Muscle layer of duodenum (tissue), 2 donors: ENCODE data around the gene VAV2.

ENCODE experiments used
- H3K27ac ChIP-seq: one replicate; pipeline ENCODE4 v1.7.0; 2013; ENCODE audit warnings: mild to moderate bottlenecking, low read length
- H3K27me3 ChIP-seq: one replicate; pipeline ENCODE4 v1.7.0; 2013; ENCODE audit warnings: low read depth, mild to moderate bottlenecking, control low read depth, low read length
- H3K36me3 ChIP-seq, 2 donors: one replicate each; pipeline ENCODE4 v1.7.0; 2013; ENCODE audit warnings: low read length in 2 of 2, control low read depth in 1 of 2, mild to moderate bottlenecking in 1 of 2; ENCODE audit not compliant: insufficient read depth in 2 of 2, control insufficient read depth in 1 of 2
- H3K4me1 ChIP-seq, 2 donors: one replicate each; pipeline ENCODE4 v1.7.0; 2013; ENCODE audit warnings: low read length in 2 of 2, mild to moderate bottlenecking in 2 of 2, control low read depth in 1 of 2, moderate library complexity in 1 of 2; ENCODE audit not compliant: insufficient read depth in 2 of 2, control insufficient read depth in 1 of 2
- H3K4me3 ChIP-seq, 2 donors: one replicate each; pipeline ENCODE4 v1.7.0; 2013; ENCODE audit warnings: low read length in 2 of 2, low read depth in 1 of 2, mild to moderate bottlenecking in 1 of 2
- H3K9me3 ChIP-seq, 2 donors: one replicate each; pipeline ENCODE4 v1.7.0; 2013; ENCODE audit warnings: low read length in 2 of 2, control low read depth in 1 of 2, mild to moderate bottlenecking in 1 of 2; ENCODE audit not compliant: control insufficient read depth in 1 of 2
- donor health status: healthy.

The VAV2 gene

DNA sequence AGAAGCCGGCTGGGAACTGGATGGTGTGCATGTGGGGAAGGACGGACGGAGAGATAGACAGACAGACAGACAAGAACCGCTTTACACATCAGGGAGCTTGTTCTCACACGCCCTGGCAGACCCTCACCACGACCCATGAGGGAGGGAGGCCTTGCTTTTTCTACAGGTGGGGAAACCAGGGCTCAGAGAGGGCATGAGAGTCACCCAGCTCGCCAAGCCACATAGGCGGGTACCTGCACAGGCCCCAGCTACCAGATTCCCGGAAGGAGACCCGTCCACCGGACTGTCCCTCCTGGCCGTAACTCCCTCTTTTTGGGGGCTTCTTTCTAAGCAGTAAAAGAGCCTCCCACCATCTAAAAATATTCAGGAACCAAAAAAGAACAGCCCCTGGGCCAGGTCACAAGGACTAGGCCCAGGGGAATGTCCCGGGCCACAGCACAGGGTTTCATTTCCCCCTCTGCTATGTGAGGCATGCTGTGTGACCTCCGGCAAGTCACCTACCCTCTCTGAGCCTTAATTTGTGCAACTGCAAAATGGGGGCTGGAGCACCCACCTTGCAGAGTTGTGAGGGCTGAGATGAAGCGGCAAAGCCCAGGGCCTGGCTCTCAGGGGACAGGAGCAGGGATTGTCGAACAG is 169.6 kb downstream of the VAV2 start:
- Histone ChIP-seq H3K27me3 (no peaks in the 10 kb centered on the region), H3K36me3 (no peaks in the 10 kb centered on the region), H3K9me3 (no peaks in the 10 kb centered on the region), H3K4me1 (no peaks in the 10 kb centered on the region), H3K4me3 (no peak overlapping the region), H3K27ac (no peak overlapping the region)

DNA sequence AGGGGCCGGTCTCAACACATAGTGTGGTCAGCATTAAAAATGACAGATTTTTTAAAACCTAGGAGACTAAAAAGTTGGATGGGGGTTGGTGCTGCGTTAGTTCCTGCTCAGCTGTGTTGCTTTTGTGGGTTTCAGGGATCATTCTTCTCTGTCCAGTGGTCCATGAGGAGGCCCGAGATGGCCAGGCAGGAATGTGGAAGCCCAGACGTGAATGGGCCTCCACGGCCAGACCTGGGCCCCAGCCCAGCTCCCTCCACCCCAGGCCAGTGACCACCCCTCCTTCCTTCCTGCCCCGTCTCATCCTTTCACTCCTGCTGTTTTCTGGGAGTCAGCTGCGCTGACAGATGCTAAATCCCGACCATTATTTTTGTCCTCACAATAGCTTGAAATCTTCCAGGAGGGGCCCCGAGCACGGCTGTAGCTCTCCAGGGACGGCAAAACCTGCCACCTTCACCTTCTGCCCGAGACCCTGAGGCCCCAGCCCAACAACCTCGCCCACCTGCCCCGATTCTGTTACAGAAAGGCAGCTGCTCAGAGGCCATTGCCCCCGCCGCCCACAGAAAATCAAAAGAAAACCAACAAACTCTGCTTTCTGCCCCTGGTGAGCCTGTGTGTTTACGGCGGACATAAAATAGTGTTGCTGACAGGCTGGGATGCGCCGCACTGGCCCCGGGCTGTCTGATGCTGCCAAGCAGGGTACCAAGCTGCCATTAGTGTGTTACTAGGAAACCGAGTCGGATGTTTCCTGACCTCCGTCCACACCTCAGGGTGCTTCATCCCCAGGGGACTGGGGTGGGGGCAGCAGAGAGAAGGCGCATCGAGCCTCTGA is 170.3 kb downstream of the VAV2 start:
- Histone ChIP-seq H3K9me3 (no peaks in the 10 kb centered on the region), H3K27ac (no peak overlapping the region), H3K4me1 (no peaks in the 10 kb centered on the region), H3K36me3 (no peaks in the 10 kb centered on the region), H3K27me3 (no peaks in the 10 kb centered on the region), H3K4me3 (no peak overlapping the region)

DNA sequence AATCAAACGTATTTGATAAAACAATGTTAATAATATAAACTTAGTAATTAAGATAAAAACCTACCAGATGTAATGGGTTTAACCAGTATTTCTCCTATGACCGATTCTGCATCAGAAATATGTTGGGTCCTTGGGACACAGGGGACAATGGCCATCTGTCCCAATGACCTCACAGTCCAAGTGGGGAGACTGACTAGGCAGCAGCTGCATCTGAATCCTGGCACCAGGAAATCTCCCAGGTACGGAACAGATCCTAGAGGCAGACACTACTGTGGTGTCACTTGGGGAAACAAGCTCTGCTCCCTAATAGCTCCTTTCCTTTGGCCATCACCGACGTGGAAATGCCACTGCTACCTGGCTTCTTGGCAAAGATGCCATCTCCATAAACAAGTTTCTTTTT is 172.2 kb downstream of the VAV2 start:
- no peak overlapping the region for H3K27ac ChIP-seq
- H3K9me3 ChIP-seq: no peaks in the 10 kb centered on the region
- H3K4me1 ChIP-seq: no peaks in the 10 kb centered on the region
- no peak overlapping the region for H3K4me3 ChIP-seq
- no peaks in the 10 kb centered on the region for H3K27me3 ChIP-seq
- H3K36me3 ChIP-seq: no peaks in the 10 kb centered on the region

DNA sequence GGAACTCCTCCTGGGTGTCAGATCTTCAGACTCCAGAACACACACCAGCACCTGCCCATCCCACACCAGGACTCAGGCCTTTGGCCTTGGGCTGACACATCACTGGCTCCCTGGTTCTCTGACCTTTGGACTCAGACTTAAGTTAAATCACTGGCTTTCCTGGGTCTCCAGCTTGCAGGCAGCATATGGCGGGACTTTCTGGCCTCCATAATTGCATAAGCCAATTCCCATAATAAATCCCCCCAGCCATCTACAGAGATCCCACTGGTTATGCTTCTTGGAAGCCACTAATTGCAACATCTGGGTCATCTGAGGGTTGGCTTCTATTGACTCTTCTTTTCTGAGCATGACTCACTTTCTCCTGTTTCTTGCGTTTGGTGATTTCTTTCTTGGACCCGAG is 173.7 kb downstream of the VAV2 start:
- H3K9me3 ChIP-seq: no peaks in the 10 kb centered on the region
- H3K36me3 ChIP-seq: no peaks in the 10 kb centered on the region
- H3K27me3 ChIP-seq: no peaks in the 10 kb centered on the region
- H3K4me1 ChIP-seq: no peaks in the 10 kb centered on the region
- no peak overlapping the region for H3K27ac ChIP-seq
- no peak overlapping the region for H3K4me3 ChIP-seq

DNA sequence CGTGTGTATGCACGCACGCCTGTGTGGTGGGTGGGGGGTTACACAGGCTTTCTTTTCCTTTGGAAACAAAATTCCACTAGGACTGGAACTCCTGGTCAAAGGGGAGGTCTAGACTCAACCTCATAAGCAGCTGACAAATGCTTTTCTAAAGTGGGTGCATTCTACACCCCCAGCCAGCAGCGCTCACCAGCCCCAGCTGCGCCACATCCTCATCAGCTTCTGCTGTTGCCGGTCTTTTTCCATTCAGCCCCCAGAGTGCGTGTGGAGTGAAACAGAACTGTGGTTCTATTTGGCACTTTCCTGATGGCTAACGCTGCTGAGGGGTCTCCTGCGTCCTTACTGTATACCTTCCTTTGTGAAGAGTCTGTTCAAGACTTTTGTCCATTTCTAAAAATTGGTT is 176.3 kb downstream of the VAV2 start:
- no peaks in the 10 kb centered on the region for H3K36me3 ChIP-seq
- H3K27ac ChIP-seq: no peak overlapping the region
- no peak overlapping the region for H3K4me3 ChIP-seq
- no peaks in the 10 kb centered on the region for H3K9me3 ChIP-seq
- H3K27me3 ChIP-seq: no peaks in the 10 kb centered on the region
- H3K4me1 ChIP-seq: no peaks in the 10 kb centered on the region

DNA sequence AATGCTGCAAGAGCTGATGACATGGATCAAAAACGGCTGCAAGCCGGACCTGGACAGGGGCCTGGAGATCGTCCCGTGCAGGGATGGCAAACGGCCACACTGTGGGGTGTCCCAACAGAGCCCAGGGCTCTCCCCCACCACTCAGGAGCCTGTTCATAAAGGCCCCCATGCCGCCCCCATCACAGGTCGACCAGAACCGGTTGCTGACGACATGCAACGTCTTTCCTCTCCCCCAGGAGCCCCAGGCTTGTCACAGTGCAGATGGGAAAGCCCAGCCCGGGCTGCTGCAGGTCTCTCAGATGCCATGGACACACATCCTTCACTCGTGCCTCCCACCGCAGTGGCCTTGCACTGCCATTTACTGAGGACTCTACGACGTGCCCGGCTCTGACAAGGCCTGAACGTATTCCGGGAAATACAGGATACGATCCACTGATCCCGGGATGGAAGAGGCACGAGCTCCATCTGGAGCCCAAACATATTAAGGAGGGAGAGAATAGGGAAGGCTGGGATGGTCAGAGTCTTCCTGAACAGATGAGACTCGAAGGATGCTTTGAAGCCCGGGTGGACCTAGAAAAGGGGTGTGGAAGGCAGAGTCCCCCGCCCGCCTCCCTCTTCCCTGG is 177.4 kb downstream of the VAV2 start:
- H3K27me3 ChIP-seq: no peaks in the 10 kb centered on the region
- no peaks in the 10 kb centered on the region for H3K4me1 ChIP-seq
- no peaks in the 10 kb centered on the region for H3K9me3 ChIP-seq
- no peak overlapping the region for H3K27ac ChIP-seq
- no peaks in the 10 kb centered on the region for H3K36me3 ChIP-seq
- H3K4me3 ChIP-seq: no peak overlapping the region

DNA sequence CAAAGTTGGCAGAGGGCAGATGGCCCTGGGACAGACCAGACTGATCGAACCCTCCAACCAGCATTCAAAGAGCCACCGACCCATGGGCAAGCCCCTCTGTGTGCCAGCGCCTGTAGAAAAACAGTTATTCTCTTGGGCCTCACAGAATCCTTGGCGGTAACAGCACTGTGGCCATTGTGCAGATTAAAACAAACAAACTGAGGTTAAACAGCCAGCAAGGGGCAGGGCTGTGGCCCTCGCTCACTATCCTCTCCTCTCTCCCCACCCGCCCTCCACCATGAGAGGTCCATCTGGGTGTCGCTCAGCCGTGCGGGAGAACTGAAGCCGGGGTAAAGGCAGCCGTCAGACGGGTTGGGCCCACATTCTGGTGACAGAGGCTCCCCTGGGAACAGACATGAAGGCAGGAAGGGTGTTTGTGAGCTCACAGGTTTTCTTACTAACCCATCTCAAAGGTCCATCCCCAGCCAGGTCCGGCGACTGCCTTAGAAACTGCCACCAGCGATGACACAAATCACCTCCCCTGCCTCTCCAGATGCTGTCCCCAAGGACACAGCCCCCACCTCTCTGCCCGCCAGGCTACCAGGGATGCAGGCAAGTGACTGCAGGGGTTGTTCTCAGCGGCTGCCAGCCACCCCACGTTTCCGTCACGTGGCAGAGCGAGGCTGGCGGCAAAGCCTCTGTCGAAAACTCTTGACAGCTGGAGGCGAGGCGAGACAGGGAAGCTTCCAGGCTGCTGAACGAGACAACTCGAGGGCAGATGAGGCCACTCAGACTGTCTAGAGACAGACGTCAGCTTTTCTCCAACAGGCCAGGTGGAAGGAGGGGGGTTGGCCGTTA is 178.2 kb downstream of the VAV2 start:
- H3K4me3 ChIP-seq: no peak overlapping the region
- H3K4me1 ChIP-seq: no peaks in the 10 kb centered on the region
- H3K27ac ChIP-seq: no peak overlapping the region
- no peaks in the 10 kb centered on the region for H3K27me3 ChIP-seq
- no peaks in the 10 kb centered on the region for H3K36me3 ChIP-seq
- H3K9me3 ChIP-seq: no peaks in the 10 kb centered on the region

DNA sequence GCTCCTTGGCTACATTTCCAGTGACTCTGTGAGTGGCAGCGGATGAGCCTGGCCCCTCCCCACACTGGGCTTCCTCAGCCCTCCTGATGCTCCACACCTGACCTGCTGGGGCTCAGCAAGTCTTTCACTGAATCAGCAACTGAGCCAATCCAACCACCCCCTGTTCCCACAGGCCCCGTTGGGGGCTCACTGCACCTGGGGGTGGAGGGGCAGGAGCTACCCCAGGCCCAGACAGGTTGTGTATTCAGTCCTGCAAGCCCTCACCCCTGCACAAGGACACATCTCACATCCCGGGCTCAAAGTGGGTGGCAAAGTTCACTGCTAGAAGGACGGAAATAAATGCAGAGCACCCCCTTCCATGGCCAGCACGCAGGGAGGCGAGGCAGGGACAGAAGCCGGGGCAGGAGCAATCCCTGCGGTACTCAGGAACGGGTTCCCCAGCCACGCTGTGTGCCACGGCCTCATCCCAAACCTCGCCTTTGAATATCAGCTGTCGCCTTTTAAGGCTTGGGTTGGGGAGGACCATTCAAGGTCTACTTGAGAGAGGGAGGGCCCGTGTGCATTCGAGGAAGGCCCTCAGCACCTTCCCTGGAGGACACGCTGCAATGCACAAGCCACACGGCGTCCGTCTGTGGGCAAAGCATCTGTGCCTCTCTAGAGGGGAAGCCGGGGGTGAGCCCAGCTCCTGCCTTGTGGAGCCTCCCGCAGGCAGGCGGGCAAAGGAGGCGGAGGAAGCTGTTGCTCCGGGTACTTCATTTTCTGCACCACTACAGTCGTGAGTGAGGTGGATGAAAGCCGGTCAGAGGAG is 179.0 kb downstream of the VAV2 start:
- Histone ChIP-seq H3K27me3 (no peaks in the 10 kb centered on the region), H3K4me1 (no peaks in the 10 kb centered on the region), H3K4me3 (no peak overlapping the region), H3K27ac (no peak overlapping the region), H3K36me3 (no peaks in the 10 kb centered on the region), H3K9me3 (no peaks in the 10 kb centered on the region)

DNA sequence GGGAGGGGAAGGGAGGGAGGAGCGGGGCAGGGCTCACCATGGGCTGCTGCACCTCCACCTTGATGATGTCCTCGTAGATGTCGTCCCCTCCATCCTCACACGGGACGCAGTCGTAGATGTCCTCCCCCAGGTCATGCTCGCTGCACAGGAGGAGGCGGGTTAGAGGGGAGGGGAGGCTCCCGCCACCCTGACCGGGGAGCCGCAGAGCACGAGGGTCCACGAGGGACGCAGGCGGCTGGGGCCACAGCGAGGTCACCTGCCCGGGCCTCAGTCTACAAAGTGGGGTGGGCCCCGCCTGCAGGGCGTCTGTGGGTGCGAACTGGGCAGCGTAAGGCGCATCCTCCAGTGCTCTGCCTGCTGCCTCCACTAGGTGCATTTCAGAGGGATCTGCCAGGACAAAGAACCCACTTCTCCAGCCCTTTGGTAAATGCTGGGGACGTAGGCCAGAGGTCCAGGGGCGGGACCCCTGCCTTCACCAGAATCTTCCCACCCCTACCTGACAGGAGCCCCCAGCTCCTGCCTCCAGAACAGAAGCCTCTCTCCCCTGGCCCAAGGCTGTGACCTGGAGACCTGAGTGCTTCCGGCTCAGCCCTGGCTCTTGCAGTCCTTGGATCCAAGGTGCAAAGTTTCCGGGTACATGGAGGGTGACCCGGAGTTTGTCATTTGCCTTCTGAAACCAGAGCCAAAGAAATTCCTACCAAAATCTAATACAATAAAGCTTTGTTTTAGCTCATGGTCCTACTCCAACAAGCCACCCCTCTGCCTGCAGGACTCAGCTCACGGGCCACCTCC is 179.9 kb downstream of the VAV2 start:
- Histone ChIP-seq H3K4me3 (no peak overlapping the region), H3K4me1 (no peaks in the 10 kb centered on the region), H3K9me3 (no peaks in the 10 kb centered on the region), H3K27me3 (no peaks in the 10 kb centered on the region), H3K36me3 (no peaks in the 10 kb centered on the region), H3K27ac (no peak overlapping the region)

DNA sequence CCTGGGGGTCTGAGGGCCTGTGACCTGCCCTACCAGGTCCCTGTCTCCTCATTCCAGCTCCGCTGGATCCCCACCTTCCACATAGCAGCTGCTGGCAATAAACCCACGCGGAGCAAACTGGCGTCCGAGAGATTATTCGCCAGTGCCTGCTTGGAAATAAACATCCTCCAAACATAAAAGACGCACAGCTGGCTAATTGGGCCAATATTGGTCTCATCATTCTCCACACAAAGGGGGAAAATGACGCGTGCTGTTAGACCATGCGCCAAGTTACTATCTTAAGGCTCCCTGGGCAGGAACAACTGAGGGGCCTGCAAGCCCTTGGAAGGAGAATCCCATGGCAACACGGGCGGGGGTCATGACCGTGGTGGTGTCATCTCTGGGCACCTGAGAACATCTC is 180.7 kb downstream of the VAV2 start:
- H3K27me3 ChIP-seq: no peaks in the 10 kb centered on the region
- H3K36me3 ChIP-seq: no peaks in the 10 kb centered on the region
- H3K4me1 ChIP-seq: no peaks in the 10 kb centered on the region
- H3K4me3 ChIP-seq: no peak overlapping the region
- H3K9me3 ChIP-seq: no peaks in the 10 kb centered on the region
- no peak overlapping the region for H3K27ac ChIP-seq
